ENCODE measurements around the gene SPOCD1. TPM values are rescaled to one million over a fixed set of nuclear protein-coding genes. Genes with fewer than 3 reads are reported as not detected.

SPOCD1 gene
- total and polyA plus RNA-seq, 4 experiments from 2014 or later = 0.61 to 0.94 TPM; not detected in 2

GRCh38 chr1:31748365-31748764 is 67.5 kb downstream of the SPOCD1 start:
- peaks cover 27% of the 10 kb centered on the region for H3K4me1 ChIP-seq (ENCODE audit: insufficient read depth, low read length)
- no peak overlapping the region for H3K27ac ChIP-seq (ENCODE audit: low read depth, low read length)
- ChIA-PET POLR2A (ENCODE audit: partially characterized antibody) (no interaction called here), CTCF (ENCODE audit: partially characterized antibody) (no interaction called here)
- Mint-ChIP-seq H3K4me1 (peaks cover 13 to 50% (median 33%) of the 10 kb centered on the region in 4 donors), H3K36me3 (no peaks in the 10 kb centered on the region), H3K4me3 (no peak overlapping the region), H3K9me3 (no peaks in the 10 kb centered on the region), H3K27ac (peak overlapping the region in 1 of 7 donors; percentile 35), H3K27me3 (peaks cover 0 to 2% of the 10 kb centered on the region in 2 donors)
- no peak overlapping the region for H3K4me3 ChIP-seq (ENCODE audit: low read length in 2 of 2)
- no peaks in the 10 kb centered on the region for H3K9me3 ChIP-seq (ENCODE audit: control insufficient read depth in 1 of 2, low read length in 2 of 2)
- no peak for DNase-seq
- no peaks in the 10 kb centered on the region for H3K27me3 ChIP-seq (ENCODE audit: insufficient read depth, low read length)
- no peaks in the 10 kb centered on the region for H3K36me3 ChIP-seq (ENCODE audit: insufficient read depth, low read length)
- intact Hi-C loops (cut with micrococcal nuclease) = no loop called here

- no peaks in the 10 kb centered on the region for H3K36me3 Mint-ChIP-seq
- peaks cover 26% of the 10 kb centered on the region for H3K4me1 ChIP-seq (ENCODE audit: insufficient read depth, low read length)
- no peak overlapping the region for H3K4me3 ChIP-seq (ENCODE audit: low read length in 2 of 2)
- H3K4me3 Mint-ChIP-seq = no peak overlapping the region
- H3K36me3 ChIP-seq (ENCODE audit: insufficient read depth, low read length) = no peaks in the 10 kb centered on the region
- intact Hi-C loops (cut with micrococcal nuclease) = no loop called here
- no peaks in the 10 kb centered on the region for H3K9me3 ChIP-seq (ENCODE audit: control insufficient read depth in 1 of 2, low read length in 2 of 2)
- POLR2A ChIA-PET (ENCODE audit: partially characterized antibody) = no interaction called here
- no peak overlapping the region for H3K27ac ChIP-seq (ENCODE audit: low read depth, low read length)
- H3K27ac Mint-ChIP-seq = peak overlapping the region in 1 of 7 donors; percentile 48
- CTCF ChIA-PET (ENCODE audit: partially characterized antibody) = no interaction called here
- H3K4me1 Mint-ChIP-seq = peaks cover 13 to 51% (median 33%) of the 10 kb centered on the region in 4 donors
- H3K9me3 Mint-ChIP-seq = no peaks in the 10 kb centered on the region
- DNase-seq = no peak
- peaks cover 0 to 2% of the 10 kb centered on the region in 2 donors for H3K27me3 Mint-ChIP-seq
- H3K27me3 ChIP-seq (ENCODE audit: insufficient read depth, low read length) = no peaks in the 10 kb centered on the region
These were observed 68.5 kb downstream of the SPOCD1 start for GRCh38 chr1:31747304-31747703.

DNA sequence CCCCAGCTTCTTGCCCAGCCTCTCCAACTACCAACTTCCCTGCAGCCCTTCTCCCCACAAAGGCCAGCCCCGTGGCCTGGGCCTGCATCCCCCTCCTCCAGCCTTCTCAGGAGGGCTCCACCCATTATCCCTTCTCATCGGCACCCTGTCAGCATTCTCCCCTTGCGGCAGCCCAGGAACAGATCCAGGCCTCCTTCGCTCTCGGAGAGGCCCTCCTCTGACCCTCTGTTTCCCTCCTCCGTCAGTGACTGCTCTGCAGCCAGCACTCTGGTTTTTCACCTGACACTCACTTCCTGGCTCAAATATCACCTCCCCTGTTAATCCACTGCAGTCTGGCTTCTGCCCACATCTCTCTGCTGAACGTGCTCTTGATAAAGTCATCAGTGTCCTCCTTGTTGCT is 69.1 kb downstream of the SPOCD1 start:
- Mint-ChIP-seq H3K4me1 (peaks cover 10 to 45% (median 29%) of the 10 kb centered on the region in 4 donors), H3K27ac (peak overlapping the region in 1 of 7 donors; percentile 43), H3K4me3 (peak overlapping the region in 1 of 8 donors; percentile 33), H3K36me3 (no peaks in the 10 kb centered on the region), H3K27me3 (peaks cover 0 to under 1% of the 10 kb centered on the region in 2 donors), H3K9me3 (no peaks in the 10 kb centered on the region)
- ChIA-PET CTCF (ENCODE audit: partially characterized antibody) (interaction anchor here (1.4 to 1.9 kb wide), 2 partner anchors 34 to 43 kb away, joined by 6 to 7 read pairs; no protein-coding TSS in a partner anchor), POLR2A (ENCODE audit: partially characterized antibody) (no interaction called here)
- H3K27me3 ChIP-seq (ENCODE audit: insufficient read depth, low read length) = no peaks in the 10 kb centered on the region
- intact Hi-C loops (cut with micrococcal nuclease) = no loop called here
- no peak overlapping the region for H3K27ac ChIP-seq (ENCODE audit: low read depth, low read length)
- H3K9me3 ChIP-seq (ENCODE audit: control insufficient read depth in 1 of 2, low read length in 2 of 2) = no peaks in the 10 kb centered on the region
- DNase-seq = no peak
- no peak overlapping the region for H3K4me3 ChIP-seq (ENCODE audit: low read length in 2 of 2)
- no peaks in the 10 kb centered on the region for H3K36me3 ChIP-seq (ENCODE audit: insufficient read depth, low read length)
- H3K4me1 ChIP-seq (ENCODE audit: insufficient read depth, low read length) = peaks cover 20% of the 10 kb centered on the region

DNA sequence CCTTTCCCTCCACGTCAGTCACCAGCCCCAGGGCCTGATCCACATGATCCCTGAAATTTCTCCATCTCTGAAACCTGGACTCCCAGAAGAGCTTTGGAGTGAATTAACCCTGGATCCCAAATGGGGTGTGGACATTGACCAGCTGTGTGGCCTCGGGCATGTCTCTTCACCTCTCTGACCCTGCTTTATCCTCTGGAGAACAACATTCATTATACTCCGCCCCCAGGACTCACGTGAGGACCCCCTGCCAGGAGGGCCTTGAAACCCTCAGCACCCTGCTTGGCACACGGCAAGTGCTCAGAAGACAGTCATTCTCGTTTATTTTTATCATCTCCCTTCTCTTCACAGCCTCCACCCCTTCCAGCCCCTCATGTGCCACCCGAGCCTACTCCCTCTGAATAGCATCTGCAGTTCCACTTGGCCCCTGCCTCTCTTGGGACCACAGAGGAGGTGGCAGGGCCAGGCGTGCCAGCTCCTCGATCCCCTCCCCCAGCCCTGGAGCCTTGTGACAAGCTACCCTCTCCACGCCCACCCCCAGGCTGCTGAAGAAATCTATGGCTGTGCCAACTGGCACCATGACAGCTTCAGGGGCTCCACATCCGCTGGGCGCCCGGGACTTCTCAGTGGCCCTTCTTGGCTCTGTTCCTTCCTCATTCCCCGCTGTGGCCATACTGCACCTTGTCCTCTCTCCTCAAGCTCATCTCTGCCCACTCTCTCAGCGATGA is 69.7 kb downstream of the SPOCD1 start:
- H3K36me3 ChIP-seq (ENCODE audit: insufficient read depth, low read length) = no peaks in the 10 kb centered on the region
- POLR2A ChIA-PET (ENCODE audit: partially characterized antibody) = interaction anchor here (0.8 kb wide), 1 partner anchor 84 kb away, joined by 3 read pairs; no protein-coding TSS in a partner anchor

GRCh38 chr1:31745096-31745945 is 70.5 kb downstream of the SPOCD1 start:
- H3K4me1 ChIP-seq (ENCODE audit: insufficient read depth, low read length) = peaks cover 8% of the 10 kb centered on the region
- H3K4me3 Mint-ChIP-seq = no peak overlapping the region
- no peak overlapping the region for H3K27ac ChIP-seq (ENCODE audit: low read depth, low read length)
- peaks cover 3 to 37% (median 17%) of the 10 kb centered on the region in 4 donors for H3K4me1 Mint-ChIP-seq
- peak overlapping the region in 1 of 7 donors; percentile 37 for H3K27ac Mint-ChIP-seq
- POLR2A ChIA-PET (ENCODE audit: partially characterized antibody) = interaction anchor here (0.8 kb wide), 1 partner anchor 83 kb away, joined by 3 read pairs; no protein-coding TSS in a partner anchor
- no peaks in the 10 kb centered on the region for H3K27me3 ChIP-seq (ENCODE audit: insufficient read depth, low read length)
- CTCF ChIA-PET (ENCODE audit: partially characterized antibody) = interaction anchor here (0.8 to 1.9 kb wide), 6 partner anchors 12 to 350 kb away, joined by 3 to 7 read pairs (median 4); no protein-coding TSS in a partner anchor
- DNase-seq = peak; percentile 33 to 62 (median 40)
- H3K9me3 ChIP-seq (ENCODE audit: control insufficient read depth in 1 of 2, low read length in 2 of 2) = no peaks in the 10 kb centered on the region
- no peaks in the 10 kb centered on the region for H3K27me3 Mint-ChIP-seq
- H3K36me3 Mint-ChIP-seq = no peaks in the 10 kb centered on the region
- H3K9me3 Mint-ChIP-seq = no peaks in the 10 kb centered on the region
- no peaks in the 10 kb centered on the region for H3K36me3 ChIP-seq (ENCODE audit: insufficient read depth, low read length)
- H3K4me3 ChIP-seq (ENCODE audit: low read length in 2 of 2) = no peak overlapping the region
- intact Hi-C loops (cut with micrococcal nuclease) = loop anchor here (2.0 kb wide), 2 partner anchors 31 to 79 kb away; no protein-coding TSS in a partner anchor

More for the DNA sequence above, 69.7 kb downstream of the SPOCD1 start:
- CTCF ChIA-PET (ENCODE audit: partially characterized antibody) = interaction anchor here (0.8 to 1.9 kb wide), 3 partner anchors 17 to 43 kb away, joined by 3 to 7 read pairs (median 6); no protein-coding TSS in a partner anchor
- no peak for DNase-seq
- Histone ChIP-seq H3K9me3 (ENCODE audit: control insufficient read depth in 1 of 2, low read length in 2 of 2) (no peaks in the 10 kb centered on the region), H3K27ac (ENCODE audit: low read depth, low read length) (no peak overlapping the region), H3K4me1 (ENCODE audit: insufficient read depth, low read length) (peaks cover 16% of the 10 kb centered on the region), H3K27me3 (ENCODE audit: insufficient read depth, low read length) (no peaks in the 10 kb centered on the region), H3K4me3 (ENCODE audit: low read length in 2 of 2) (no peak overlapping the region)
- Mint-ChIP-seq H3K27ac (peak overlapping the region in 1 of 7 donors; percentile 74), H3K27me3 (no peaks in the 10 kb centered on the region), H3K4me3 (no peak overlapping the region), H3K4me1 (peaks cover 6 to 39% (median 24%) of the 10 kb centered on the region in 4 donors), H3K36me3 (no peaks in the 10 kb centered on the region), H3K9me3 (no peaks in the 10 kb centered on the region)
- intact Hi-C loops (cut with micrococcal nuclease) = loop anchor here (2.0 kb wide), 2 partner anchors 31 to 79 kb away; no protein-coding TSS in a partner anchor

DNA sequence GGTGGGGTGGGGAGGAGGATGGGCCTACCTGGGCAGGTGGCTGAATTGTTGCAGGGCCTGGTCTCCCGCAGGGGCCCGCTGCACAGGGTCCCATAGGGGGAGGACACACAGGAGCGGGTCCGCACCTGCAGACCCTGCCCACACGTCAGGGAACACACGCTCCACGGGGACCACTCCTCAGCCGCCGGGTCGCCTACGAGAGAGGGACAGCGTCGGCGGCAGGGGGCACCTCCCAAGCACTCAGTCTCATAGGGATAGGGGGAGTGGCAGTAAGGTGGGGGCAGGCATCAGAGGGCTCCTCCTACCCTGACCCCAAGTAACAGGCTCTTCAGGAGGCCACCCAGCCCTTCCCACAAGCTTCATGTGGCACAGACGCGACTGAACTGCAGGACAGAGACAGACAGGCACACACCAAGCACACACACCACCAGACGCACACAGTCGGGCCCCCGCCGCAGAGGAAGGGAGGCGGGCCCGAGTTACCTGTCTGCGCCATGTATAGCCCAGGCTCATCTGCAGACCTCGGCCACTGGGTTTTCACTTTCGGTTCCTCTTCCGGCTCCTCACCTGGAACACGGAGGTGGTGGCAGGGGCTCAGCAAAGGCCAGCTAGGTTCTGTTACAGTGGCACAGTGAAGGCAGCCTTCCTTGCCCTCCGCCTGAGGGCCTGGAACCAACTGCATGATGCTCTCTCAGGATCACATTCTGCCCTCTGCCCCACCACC is 71.5 kb downstream of the SPOCD1 start:
- H3K27ac Mint-ChIP-seq = peak overlapping the region in 5 of 7 donors; percentile 62 to 80 (median 75)
- DNase-seq = peak in 1 of 5 donors; percentile 14
- H3K4me1 ChIP-seq (ENCODE audit: insufficient read depth, low read length) = peaks cover 11% of the 10 kb centered on the region
- no peaks in the 10 kb centered on the region for H3K9me3 Mint-ChIP-seq
- no peak overlapping the region for H3K4me3 ChIP-seq (ENCODE audit: low read length in 2 of 2)
- no peaks in the 10 kb centered on the region for H3K9me3 ChIP-seq (ENCODE audit: control insufficient read depth in 1 of 2, low read length in 2 of 2)
- H3K36me3 ChIP-seq (ENCODE audit: insufficient read depth, low read length) = no peaks in the 10 kb centered on the region
- no peaks in the 10 kb centered on the region for H3K27me3 ChIP-seq (ENCODE audit: insufficient read depth, low read length)
- POLR2A ChIA-PET (ENCODE audit: partially characterized antibody) = no interaction called here
- H3K4me1 Mint-ChIP-seq = peaks cover 9 to 43% (median 19%) of the 10 kb centered on the region in 4 donors
- no peaks in the 10 kb centered on the region for H3K27me3 Mint-ChIP-seq
- no peaks in the 10 kb centered on the region for H3K36me3 Mint-ChIP-seq
- CTCF ChIA-PET (ENCODE audit: partially characterized antibody) = interaction anchor here (1.1 to 1.9 kb wide), 3 partner anchors 13 to 349 kb away, joined by 3 to 4 read pairs (median 4); no protein-coding TSS in a partner anchor
- H3K27ac ChIP-seq (ENCODE audit: low read depth, low read length) = no peak overlapping the region
- H3K4me3 Mint-ChIP-seq = peak overlapping the region in 6 of 8 donors; percentile 26 to 62 (median 46)
- intact Hi-C loops (cut with micrococcal nuclease) = loop anchor here (2.0 kb wide), 2 partner anchors 30 to 78 kb away; no protein-coding TSS in a partner anchor

All from CD4-positive, alpha-beta memory T cell (primary cell).